SK-N-SH (cell line): Measurements from ENCODE around the gene MAST2.

ENCODE experiments used
- CTCF ChIP-seq: fragments of 200-600 bp; sonication (generic); IDR thresholded peaks from 2 replicates; pipeline ENCODE4 v1.6.1; 2017; ENCODE audit warnings: antibody characterized with exemption, mild to moderate bottlenecking, moderate library complexity
- EP300 ChIP-seq, 2 experiments: IDR thresholded peaks; 2 replicates each; pipeline versions ENCODE4 v1.4.0 to v1.6.1; 2012; ENCODE audit warnings: borderline replicate concordance in 1 of 2, low read depth in 1 of 2, low read length in 1 of 2
- FOXM1 ChIP-seq: IDR thresholded peaks from 2 replicates; pipeline ENCODE4 v1.4.0; 2012; ENCODE audit warnings: low read depth, mild to moderate bottlenecking
- JUND ChIP-seq: IDR thresholded peaks from 2 replicates; pipeline ENCODE4 v1.4.0; 2012
- NFIC ChIP-seq: IDR thresholded peaks from 2 replicates; pipeline ENCODE4 v1.4.0; 2012; ENCODE audit warnings: borderline replicate concordance
- POLR2AphosphoS5 ChIP-seq: IDR thresholded peaks from 2 replicates; pipeline ENCODE4 v1.6.1; 2012; ENCODE audit warnings: low read depth, low read length
- RAD21 ChIP-seq: IDR thresholded peaks from 2 replicates; pipeline ENCODE4 v1.6.1; 2012; ENCODE audit warnings: mild to moderate bottlenecking, low read length
- TAF1 ChIP-seq: IDR thresholded peaks from 2 replicates; pipeline ENCODE4 v1.6.1; 2012; ENCODE audit warnings: low read depth, mild to moderate bottlenecking, low read length, moderate library complexity, borderline replicate concordance
- TEAD4 ChIP-seq: IDR thresholded peaks from 2 replicates; pipeline ENCODE4 v1.4.0; 2012; ENCODE audit warnings: mild to moderate bottlenecking, borderline replicate concordance; ENCODE audit not compliant: insufficient read depth
- USF1 ChIP-seq: IDR thresholded peaks from 2 replicates; pipeline ENCODE4 v1.4.0; 2012; ENCODE audit warnings: low read depth, borderline replicate concordance
- YY1 ChIP-seq: IDR thresholded peaks from 2 replicates; pipeline ENCODE4 v1.4.0; 2012; ENCODE audit warnings: low read depth, mild to moderate bottlenecking

DNA sequence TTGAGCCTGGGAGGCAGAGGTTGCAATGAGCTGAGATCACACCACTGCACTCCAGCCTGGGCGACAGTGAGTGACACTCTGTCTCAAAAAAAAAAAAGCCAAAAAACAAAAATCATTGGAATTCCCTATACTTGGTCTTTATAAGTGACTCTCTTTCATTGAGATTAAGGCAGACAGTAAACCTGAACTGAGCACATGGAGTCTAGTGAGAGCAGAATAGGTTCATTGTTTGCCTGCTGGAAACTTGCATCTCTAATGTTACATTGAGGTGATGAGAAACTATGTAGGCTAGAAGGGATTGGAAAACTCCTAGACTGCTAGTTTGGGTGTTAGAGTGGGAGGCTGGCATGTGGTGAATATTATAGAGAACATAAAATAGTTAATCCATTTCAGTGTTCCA lies 25.4 kb downstream of the MAST2 start:
- TF ChIP-seq NFIC (no peak), EP300 (IDR thresholded peaks at IDR 0.05; ENCODE audit: borderline replicate concordance in 1 of 2, low read depth in 1 of 2, low read length in 1 of 2) (no peak), CTCF (no peak), USF1 (no peak), TAF1 (no peak), JUND (no peak), YY1 (no peak), TEAD4 (no peak), RAD21 (no peak), POLR2AphosphoS5 (no peak), FOXM1 (no peak)
